ENCODE results near the gene CPZ. TPM values are rescaled to one million over a fixed set of nuclear protein-coding genes. Genes with fewer than 3 reads are reported as not detected.

Gene CPZ
- total RNA-seq, 1 experiment from 2014 or later: 37.3 TPM

DNA sequence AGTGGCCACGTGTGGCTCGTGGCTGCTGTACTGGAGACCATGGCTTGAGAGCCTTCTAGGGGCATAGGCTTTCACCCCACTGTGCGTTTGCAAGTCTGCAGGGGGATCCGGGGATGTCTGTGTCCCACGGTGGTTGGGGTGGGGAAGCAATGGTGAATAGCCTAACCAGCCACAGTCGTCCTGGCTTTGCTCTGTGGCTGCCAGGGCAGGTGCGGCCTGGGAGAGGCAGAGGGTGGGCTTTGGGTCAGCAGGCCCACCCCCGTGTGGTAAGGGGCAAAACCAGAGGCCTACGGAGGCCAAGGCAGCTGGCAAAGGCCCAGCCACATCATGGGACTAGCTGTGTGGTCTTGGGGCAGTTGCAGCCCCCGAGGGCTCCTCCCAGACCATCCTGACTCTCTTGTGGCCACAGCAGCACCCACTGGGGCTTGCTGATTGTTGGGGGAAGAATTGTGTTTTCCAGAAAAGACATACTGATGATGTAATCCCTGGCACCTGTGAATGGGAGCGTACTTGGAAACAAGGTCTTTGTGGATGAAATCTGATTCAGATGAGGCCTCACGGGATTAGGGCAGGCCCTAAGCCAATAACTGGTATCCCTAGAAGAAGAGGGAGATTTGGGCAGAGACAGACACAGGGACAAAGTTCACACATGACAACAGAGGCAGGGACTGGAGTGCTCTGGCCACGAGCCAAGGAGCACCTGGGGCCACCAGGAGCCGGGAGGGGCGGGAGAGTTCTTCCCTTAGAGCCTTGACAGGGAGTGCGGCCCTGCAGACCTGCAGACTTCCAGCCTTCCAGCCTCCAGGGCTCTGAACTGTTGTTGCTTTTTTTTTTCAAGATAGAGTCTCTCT is 2.9 kb downstream of the CPZ start:
- no peak overlapping the region for H2AK5ac ChIP-seq (ENCODE audit: insufficient read length, low read length)

More for the DNA sequence above, 2.9 kb downstream of the CPZ start:
- Mint-ChIP-seq H3K27me3 (ENCODE audit: low read depth) (peaks cover 7% of the 10 kb centered on the region), H3K4me1 (peaks cover 28 to 34% of the 10 kb centered on the region in 2 experiments), H3K9me3 (no peaks in the 10 kb centered on the region), H3K4me3 (no peak overlapping the region), H3K36me3 (ENCODE audit: insufficient read depth in 1 of 3, low read depth in 3 of 3) (peaks cover 0 to 30% (median 14%) of the 10 kb centered on the region in 3 experiments; a peak in 6 of 7 replicates), H3K27ac (no peak overlapping the region; a peak in 2 of 7 replicates)
- Histone ChIP-seq H2BK12ac (ENCODE audit: insufficient read length, low read depth, low read length) (no peak overlapping the region), H3K27me3 (ENCODE audit: insufficient read depth, low read length) (no peaks in the 10 kb centered on the region), H3K9me3 (ENCODE audit: control insufficient read depth, low read depth, low read length) (no peaks in the 10 kb centered on the region), H3K56ac (ENCODE audit: insufficient read length, low read depth, low read length) (no peak overlapping the region), H3K18ac (ENCODE audit: insufficient read length, low read depth, low read length) (no peak overlapping the region), H3K27ac (ENCODE audit: insufficient read length, low read depth, low read length) (no peak overlapping the region), H4K5ac (ENCODE audit: insufficient read length, low read depth, low read length) (no peak overlapping the region), H4K20me1 (ENCODE audit: control insufficient read depth, insufficient read depth, insufficient read length) (no peaks in the 10 kb centered on the region), H2BK5ac (ENCODE audit: insufficient read length, low read length) (no peak overlapping the region), H2AFZ (ENCODE audit: low read length) (no peak overlapping the region), H4K91ac (ENCODE audit: insufficient read length, low read depth, low read length) (no peak overlapping the region), H3K9ac (ENCODE audit: extremely low read depth, insufficient read length, low read length) (no peak overlapping the region), H4K8ac (replicated peaks; ENCODE audit: insufficient read length, low read depth, low read length) (no peak overlapping the region), H3K4ac (ENCODE audit: low read depth, low read length) (no peak overlapping the region), H2BK15ac (ENCODE audit: low read depth, low read length) (no peak overlapping the region), H3T11ph (ENCODE audit: low read length) (no peak overlapping the region), H2BK20ac (ENCODE audit: low read depth, low read length, poor library complexity, severe bottlenecking) (no peak overlapping the region), H3K79me1 (ENCODE audit: insufficient read depth, low read depth, low read length, poor library complexity, severe bottlenecking) (no peaks in the 10 kb centered on the region), H3K14ac (ENCODE audit: insufficient read depth, low read length) (no peak overlapping the region), H3K23ac (ENCODE audit: insufficient read length, low read depth, low read length) (no peak overlapping the region), H2BK120ac (ENCODE audit: low read depth, low read length, poor library complexity, severe bottlenecking) (no peak overlapping the region), H3K4me2 (ENCODE audit: insufficient read depth, insufficient read length, low read length) (no peak overlapping the region), H3K23me2 (ENCODE audit: insufficient read length, low read depth, low read length, poor library complexity, severe bottlenecking) (peaks cover 8% of the 10 kb centered on the region), H3K79me2 (ENCODE audit: insufficient read depth, low read length) (no peaks in the 10 kb centered on the region), H3K4me1 (ENCODE audit: insufficient read depth, low read length) (no peaks in the 10 kb centered on the region; the same call in 1 of the 2 replicates)
- no CpG with 5 or more reads among the region's 16 CpGs for WGBS (ENCODE audit: extremely low coverage, insufficient read length, low lambda C conversion rate)
- DNase-seq: no peak
- TF ChIP-seq, protein P1, sequence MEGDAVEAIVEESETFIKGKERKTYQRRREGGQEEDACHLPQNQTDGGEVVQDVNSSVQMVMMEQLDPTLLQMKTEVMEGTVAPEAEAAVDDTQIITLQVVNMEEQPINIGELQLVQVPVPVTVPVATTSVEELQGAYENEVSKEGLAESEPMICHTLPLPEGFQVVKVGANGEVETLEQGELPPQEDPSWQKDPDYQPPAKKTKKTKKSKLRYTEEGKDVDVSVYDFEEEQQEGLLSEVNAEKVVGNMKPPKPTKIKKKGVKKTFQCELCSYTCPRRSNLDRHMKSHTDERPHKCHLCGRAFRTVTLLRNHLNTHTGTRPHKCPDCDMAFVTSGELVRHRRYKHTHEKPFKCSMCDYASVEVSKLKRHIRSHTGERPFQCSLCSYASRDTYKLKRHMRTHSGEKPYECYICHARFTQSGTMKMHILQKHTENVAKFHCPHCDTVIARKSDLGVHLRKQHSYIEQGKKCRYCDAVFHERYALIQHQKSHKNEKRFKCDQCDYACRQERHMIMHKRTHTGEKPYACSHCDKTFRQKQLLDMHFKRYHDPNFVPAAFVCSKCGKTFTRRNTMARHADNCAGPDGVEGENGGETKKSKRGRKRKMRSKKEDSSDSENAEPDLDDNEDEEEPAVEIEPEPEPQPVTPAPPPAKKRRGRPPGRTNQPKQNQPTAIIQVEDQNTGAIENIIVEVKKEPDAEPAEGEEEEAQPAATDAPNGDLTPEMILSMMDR (conservative IDR thresholded peaks at IDR 0.05): no peak
